ENCODE measurements around the gene TSR1.

- no peak for TF ChIP-seq EP300 (IDR thresholded peaks at IDR 0.05)
- no peak for TF ChIP-seq CTCF (IDR thresholded peaks at IDR 0.05)
- TF ChIP-seq POLR2A (IDR thresholded peaks at IDR 0.05) = no peak
Measured at GRCh38 chr17:2354311-2354710, 18.1 kb upstream of the TSR1 start.

Measured in ovary (tissue), 3 donors.